ENCODE measurements around the gene NEDD4L.

The NEDD4L gene

DNA sequence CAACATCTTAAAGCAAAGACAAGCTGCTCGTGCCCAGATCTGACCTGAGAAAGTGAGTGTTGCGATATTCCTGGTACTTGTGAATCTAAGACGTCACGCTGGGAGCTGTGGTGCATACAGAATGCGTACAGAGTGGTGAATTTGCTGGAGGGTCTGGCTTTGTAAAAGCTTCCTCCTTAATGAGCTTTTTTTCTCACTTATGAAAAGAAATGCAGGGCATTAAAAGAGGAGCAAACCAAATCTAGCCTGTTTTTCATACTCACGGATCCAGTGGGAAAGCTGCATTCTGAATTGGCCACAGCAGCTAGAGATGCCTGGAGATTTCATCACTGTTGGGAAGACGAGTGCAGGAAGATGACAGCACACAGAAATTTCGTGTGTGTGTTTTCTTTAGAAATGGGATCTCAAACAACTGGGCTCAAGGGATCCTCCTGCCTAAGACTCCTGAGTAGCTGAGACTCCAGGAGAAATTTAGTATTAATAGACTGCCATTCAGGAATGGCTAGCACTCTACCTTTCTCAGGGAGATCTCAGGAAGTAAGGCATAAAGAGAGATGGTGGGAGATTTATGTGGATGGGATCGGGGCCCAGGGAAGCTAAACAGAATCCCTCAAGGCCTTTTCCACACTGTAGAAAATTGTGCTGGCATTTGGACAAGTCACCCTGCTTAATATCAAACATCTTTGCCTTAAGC is 403.5 kb downstream of the NEDD4L start:
- intact Hi-C loops (cut with DNase I), result no loop called here
- DNase-seq, result no peak

GRCh38 chr18:58449464-58449863 is 405.4 kb downstream of the NEDD4L start:
- intact Hi-C loops (cut with DNase I), result no loop called here
- no peak for DNase-seq

Data from head of caudate nucleus (tissue), 42 donors.